Activated CD4-positive, alpha-beta T cell treated with anti-CD3 and anti-CD28 coated beads for 48 hours (primary cell): ENCODE measurements around the gene TRPM6.
A peak's percentile ranks its signal among the peaks of the same experiment; 100 is the strongest.

ENCODE experiments used
- DNase-seq: peaks from one replicate; pipeline ENCODE4 v3.0.0-alpha.2; 2020

TRPM6 gene

DNA sequence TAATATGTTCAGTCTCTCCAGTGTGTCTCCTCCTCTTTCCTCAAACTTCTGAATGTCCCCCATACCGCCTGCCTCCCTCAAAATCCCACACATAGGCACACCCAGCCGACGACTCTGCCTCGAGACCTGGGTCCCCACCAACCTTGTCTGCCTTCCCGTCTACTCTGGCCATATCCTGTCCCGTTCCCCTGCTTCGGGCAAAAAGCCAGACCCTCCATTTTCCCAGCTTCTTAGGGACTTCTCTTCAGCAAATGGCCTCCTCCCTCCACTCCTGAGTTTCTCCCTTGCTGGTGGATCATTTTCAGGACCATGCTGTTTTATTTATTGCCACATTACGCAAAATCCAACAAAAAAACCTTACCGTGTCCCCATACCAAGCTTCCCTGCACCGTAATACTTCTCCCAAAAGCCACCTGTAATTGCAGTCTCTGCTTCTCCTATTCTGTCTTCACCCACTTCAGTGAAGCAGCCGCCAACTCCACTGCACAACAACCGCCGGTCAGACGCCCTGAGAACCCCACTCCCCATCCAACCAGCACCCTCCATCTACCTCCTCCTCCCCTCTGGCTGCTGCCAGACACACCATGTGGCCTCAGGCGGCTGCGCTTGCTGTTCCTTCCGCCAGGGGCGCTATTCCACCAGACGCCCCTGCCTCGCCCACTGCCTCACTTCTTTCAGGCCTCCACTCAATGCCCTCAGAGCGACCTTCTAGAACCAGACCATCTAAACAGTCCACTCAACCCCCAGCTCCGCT, 117.0 kb downstream of the TRPM6 start:
- DNase-seq, result peak; percentile 68

DNA sequence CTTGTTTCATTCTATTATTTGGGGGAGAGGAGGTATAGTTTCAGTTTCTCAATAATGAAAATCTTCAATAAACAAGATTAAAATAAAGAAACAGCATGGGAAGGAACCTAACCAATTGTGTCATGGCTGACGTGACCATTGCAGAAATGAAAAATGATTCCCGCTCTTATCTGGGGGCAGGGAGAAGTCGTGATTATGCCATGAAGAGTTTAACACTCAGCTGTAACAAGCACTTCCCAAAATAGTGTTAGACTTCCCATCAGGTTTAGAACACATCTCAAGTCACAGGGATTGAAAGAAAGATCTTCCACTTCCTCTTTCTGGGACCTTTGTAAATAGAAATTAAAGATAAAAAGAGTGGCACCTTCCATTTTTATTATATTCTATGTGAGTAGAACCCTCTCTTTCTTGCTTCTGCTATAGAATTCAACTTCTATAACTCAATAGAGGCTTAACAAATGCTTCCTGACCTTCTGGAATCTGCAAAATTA, 122.2 kb downstream of the TRPM6 start:
- no peak for DNase-seq

DNA sequence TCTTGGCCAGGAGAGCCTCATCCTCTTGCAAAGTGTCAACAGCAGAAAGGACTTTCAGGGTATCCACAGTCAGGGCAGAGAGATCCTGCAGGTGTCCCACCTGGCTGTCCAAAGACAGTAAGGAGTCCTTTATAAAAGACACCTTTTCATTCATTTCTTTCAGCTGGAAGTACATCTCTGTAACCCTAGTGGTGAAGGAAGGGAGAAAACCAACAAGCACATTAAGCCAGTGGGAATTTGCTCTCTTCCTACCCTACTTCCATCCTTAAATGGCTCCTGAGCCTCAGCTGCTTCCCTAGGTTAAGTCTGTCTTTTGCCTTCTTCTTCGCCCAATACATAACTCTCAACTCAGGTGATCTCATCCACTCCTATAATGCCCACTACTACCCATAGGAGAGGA, 124.8 kb downstream of the TRPM6 start:
- DNase-seq, result no peak

DNA sequence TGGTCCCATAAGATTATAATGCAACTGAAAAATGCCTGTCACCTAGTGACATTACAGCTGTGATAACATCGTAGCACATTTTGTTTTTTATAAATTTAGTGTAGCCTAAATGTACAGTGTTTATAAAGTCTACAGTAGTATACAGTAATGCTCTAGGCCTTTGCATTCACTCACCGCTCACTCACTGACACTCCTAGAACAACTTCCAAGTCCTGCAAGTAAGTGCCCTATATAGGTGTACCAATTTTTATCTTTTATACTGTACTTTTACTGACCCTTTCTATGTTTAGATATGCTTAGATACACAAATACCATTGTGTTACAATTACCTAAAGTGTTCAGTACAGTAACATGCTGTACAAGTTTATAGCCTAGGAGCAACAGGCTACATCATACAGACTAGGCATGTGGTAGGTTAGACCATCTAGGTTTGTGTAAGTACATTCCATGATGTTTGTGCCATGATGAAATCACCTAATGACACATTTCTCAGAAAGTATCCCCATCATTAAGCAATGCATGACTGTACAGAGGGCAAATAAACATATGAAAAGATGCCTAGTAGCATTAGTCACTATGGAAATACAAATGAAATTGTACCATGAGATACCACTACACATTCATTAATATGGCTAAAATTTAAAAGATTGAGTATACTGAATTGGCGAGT, 127.6 kb downstream of the TRPM6 start:
- no peak for DNase-seq

DNA sequence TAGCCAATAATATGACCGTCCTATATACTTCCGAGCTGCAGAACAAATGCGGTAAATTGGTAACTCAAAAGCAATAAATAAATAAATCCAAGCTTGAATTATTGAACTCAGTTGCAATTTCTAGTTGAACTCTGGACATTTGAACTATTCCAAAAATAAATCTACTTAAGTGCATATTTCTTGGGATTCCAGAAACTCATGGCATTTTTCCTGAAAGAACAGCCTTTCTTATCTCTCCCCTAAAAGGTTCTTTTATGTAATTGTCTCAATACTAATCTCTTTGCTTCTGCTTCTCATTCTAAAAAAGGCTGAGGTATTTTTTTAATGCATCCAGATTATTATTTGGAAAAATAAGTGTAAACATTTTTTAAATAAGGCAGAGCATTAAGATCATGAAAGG, 131.7 kb downstream of the TRPM6 start:
- no peak for DNase-seq

DNA sequence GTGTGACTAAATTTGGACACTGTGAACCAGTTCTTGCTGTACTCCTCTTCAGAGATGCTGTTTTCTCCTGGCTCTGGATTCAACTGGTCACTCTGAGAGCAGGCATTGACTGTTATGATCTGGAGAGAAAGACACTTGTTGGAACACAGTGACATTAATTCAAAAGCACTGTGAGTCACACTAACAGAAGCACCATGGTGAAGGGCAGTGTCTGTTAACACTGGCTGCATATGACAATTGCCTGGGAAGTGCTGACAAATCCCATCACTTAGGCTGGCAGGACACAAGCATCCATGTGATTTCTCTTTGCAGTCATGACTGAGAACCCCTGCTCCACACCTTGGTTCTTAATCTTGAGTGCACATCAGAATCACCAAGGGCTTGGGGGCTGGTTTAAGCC, 132.4 kb downstream of the TRPM6 start:
- no peak for DNase-seq

DNA sequence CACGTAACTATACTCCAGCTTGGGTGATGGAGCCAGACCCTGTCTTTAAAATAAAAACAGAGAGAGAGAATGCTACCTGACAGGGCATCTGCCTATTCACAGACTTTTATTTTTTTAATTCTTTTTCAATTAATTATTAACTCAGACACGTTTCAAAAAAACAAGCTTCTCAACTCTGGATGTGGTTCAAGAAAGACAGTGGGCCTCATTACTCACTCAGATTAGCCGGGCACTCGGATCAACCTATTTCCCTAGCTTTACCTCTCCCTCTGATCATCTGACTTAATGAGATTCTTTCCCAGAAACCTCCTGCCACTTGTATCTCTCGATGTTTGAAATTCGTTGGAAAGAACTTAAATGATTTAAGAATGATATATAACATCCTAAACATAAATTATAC, 134.1 kb downstream of the TRPM6 start:
- DNase-seq, result no peak

DNA sequence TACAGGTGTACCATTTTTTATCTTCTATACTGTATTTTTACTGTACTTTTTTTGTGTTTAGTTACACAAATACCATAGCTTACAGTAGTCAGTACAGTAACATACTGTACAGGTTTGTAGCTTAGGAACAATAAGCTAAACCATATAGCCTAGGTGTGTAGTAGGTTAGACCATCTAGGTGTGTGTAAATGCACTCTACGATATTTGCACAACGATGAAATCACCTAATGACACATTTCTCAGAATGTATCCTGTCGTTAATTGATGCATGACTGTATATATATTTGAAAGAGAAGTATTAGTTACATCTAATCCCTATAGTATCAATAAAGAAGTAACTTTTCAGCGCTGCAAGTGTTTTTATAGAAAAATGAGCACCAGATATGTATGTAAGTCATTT, 138.8 kb downstream of the TRPM6 start:
- no peak for DNase-seq

DNA sequence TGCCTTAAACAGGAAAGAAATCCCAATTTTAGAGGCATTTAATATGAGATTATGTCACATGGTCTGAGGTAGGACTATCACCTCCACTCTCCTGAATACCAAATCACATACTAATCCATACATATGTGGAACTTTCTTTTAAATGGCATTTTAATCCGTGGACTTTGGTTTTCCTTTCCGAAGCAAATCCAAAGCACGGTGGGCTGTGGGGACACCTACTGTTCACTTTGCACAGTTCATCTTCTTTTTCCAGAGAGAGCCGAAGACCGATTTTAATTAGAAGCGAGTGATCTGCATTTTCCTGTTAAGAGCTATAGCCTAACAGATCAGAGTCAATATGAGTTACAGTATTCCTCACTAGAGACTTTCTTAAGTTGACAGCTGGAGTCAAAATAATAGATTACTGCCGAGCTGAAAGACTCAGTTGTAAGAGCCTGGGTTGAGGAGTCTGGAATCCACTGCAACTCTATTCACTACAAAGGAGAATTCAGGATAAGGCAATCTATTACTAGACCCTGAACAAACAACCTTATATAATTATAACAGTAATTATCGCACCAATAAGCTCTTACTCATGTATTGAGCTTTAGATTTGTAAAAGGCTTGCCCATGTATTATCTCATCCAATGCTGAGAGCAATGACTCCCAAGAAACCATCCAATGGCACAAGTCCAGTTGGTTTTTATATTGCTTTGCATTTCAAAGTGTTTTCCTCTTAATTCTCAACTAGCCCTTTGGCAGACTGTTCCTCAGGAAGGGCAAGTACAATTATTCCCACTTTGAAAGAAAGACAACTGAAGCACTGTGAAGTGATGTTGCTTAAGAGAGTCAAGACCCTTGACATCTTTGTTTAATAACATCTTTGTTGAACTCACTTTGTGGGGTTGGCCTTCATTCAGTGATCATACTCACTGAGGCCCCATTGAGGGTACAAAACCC, 144.7 kb downstream of the TRPM6 start:
- DNase-seq, result peak; percentile 27

DNA sequence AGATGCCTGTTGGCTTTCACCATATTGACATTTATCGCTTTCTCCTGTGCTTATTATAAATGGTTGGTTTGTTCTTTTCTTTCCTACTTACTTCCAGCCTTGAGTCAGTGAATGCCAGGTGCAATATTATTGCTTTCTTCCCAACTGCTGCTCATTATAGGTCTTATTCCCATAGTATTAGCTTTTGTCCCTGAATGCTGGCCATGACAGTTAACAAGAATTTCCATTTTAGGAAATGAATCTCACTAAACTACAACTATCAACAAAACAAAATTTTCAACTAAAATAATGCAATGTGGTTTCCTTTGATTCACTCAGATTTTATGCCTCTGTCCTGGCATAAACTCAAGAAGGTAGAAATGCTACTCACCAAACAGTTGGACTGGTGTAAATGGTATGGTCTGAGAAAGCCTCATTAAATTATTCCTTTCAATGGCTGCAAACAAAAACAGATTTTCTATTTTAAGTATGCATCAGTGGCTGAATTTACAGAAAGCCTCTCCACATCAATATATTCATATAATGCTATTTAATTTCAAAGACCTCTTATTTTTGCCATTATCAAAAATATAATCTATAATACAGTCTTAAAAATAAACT, 145.4 kb downstream of the TRPM6 start:
- no peak for DNase-seq

DNA sequence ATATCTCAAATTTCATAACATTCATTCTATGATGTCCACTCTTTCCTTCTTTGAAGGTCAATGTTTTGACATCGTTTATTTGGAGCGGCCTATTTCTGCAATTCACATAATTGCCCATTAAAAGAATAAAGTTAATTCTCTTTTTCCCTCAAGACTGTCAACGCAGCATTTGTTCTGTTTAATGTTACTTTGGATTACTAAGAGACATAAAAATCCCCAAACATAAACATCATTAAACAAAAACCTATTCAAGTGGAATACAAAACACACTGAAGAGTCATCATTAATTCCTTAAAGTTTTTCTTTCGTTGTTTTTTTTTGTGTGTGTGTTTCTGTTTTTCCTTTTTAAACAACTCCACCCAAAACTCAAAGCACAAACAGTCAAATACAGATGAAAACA, 151.1 kb downstream of the TRPM6 start:
- no peak for DNase-seq

DNA sequence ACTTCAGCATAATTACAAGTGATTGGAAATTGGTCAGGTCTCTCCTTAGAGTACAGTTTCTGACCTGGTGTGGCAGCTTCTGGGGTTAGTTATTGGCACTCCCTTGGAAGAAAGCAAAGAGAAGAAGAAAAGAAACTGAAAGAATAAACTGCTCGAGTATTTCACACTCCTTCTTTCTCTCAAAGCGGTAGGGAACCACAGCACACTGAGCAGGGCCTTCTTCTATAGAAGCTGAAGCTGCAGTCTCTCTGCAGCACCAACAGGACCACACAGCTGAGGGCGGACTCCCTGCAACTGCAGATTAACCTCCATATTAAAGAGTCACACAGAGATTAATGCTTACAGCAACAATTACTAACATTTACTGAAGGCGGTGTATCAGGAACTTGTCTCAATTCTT, 152.0 kb downstream of the TRPM6 start:
- no peak for DNase-seq

DNA sequence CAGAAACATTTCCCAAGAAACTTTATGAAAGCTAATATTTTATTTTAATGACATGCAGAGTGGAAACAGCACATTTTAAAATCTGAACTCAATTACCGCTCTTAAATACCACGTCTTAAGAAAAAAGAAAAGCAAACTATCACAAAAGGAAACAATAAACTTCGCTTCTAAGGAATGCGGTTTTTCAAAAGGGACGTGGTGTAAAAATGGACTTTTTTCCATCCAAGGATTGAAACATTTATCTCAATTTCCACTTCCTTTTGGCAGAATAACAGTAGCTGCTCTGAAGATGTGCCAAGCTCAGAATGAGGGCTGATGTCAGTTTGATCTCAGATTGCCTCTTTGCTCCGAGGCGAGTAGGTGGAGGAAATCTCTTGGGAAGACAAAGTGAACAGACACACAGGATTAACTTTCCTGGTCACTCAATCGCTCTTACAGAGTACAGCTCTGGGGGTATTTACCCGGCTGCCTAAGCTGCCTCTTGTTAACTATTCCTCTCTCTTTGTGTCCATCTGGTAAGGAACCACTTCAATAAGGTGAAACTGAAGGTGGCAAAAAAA, 158.5 kb downstream of the TRPM6 start:
- no peak for DNase-seq

DNA sequence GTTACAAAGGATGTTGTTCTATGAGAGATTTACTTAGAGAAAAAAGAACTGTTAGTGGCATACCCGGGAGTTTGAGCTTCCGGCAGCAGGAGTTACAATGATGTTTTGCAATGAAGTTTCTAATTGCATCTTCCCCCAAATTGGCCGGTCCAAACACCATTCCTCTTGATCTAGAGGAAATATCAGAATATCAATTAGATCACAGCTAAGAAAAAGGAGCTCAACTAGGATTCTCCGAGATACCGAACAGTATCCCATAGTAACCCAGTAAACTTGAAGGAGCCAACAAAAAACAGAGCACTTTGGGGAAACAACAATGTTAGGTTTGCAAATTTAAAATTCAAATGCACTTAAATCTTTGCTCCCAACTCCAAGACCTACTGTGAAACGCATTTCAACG, 159.5 kb downstream of the TRPM6 start:
- no peak for DNase-seq

DNA sequence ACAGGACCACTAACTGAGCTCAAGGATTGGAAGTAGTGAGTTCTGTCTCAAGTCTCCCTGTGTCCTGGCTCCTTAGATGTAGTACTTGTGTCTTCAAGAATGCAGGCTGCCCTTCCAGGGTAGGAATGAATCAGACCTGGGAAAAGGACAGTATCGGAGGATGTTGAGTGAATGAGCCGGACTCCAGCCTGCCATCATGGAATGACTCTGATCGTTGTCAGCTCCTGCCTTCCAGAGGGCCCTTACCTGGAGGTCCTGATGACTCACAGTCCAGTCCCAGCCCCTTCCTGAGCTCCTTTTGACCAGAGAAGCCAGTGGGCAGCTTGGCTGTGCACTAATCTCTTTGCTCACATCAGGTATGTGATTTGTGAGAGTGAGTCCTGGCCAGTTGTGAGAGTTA, 161.1 kb downstream of the TRPM6 start:
- DNase-seq, result no peak

DNA sequence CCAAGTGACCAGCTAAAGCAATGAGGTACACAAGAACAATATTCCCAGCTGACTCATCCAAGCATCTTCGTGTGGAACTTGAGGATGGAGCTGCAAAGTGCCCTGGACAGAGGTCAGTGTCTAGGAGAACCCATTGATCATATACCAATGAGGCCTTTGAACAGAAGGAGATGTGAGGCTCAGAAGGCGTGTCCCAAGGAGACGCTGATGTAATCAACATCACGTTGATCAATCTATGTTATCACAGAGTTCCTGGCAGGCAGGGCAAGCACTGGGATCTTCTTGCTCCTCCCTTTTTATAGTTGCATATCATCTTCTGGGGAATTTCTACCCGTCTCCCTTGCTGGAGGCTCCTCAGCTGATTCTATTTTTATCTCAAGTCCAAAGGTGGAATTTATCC, 163.4 kb downstream of the TRPM6 start:
- no peak for DNase-seq

DNA sequence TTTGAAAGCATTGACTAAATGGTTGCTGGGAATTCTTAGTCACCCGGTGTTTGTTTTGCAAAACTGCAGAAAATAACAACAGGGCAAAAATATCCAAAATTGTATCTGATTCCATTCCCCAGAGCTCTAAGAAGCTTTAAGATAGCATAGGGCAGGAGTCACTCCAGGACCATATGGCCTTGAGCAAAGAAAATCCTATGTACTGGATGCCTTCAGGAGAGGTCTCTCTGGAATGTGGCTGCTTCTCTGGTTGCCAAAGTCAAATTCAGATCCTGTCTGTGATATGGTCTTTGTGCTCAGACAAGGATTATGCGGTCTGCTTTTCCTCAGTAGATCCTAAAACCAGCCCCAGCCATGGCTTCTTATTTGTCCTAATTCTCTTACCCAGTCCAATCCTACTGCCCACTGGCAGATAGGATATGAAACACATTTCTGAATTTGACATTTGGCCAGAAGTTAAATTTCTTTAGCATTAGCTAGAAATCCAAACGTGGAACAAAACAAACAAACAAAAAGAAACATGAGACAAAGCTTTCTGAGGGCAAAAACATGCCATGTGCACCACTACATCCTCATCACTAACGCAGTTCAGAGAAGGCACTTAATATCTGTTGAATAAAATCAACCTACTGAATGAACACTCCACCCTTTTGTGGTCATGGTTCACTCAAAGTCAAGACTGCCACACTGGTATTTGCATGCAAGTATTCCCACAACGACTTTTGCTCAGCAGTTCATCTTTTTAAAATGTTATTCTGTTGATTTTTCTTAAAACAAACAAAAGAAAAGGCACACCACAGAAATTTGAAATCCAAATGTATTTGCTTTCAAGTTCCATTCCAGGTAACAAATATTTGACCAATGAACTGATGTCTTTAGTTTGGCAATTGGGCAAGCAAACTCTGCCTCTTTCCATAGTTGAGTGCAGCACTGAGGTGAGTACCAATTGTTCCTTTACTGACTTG, 165.7 kb downstream of the TRPM6 start:
- DNase-seq, result no peak

DNA sequence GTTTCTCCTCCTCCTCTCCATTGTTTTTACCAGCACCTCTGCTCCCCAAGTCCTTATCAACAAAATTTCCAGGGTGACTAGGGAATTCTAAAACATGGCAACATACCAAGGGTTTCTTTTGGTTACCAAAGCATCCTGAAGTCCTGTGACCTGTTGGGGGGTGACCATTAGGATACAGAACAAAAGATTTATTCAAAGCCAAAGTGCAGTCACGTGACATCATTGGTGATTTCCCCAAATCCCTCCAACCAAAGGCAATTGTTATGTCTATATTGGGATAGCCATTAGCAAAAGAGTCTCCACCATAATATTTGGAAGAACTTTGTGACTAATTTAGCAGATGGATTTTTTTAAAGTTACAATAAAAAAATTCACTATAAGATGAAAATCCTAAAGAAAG, 168.4 kb downstream of the TRPM6 start:
- no peak for DNase-seq

DNA sequence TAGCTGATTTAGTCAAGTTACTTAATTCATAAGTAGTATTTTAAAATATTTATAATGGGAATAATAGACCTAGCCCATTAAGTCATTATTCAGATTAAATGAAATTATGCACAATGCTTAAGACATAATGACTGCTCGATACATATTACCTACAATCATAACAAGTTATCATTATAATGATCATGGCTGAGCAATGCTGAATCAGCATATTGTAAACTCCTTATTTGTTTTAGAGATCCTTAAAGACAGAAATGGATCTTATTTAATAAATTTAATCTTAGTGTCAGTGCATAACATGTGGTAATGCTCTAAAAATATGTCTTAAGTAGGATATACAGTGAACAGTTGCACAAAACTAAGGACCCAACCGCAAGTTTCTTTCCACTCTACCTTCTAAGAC, 169.0 kb downstream of the TRPM6 start:
- DNase-seq, result no peak

DNA sequence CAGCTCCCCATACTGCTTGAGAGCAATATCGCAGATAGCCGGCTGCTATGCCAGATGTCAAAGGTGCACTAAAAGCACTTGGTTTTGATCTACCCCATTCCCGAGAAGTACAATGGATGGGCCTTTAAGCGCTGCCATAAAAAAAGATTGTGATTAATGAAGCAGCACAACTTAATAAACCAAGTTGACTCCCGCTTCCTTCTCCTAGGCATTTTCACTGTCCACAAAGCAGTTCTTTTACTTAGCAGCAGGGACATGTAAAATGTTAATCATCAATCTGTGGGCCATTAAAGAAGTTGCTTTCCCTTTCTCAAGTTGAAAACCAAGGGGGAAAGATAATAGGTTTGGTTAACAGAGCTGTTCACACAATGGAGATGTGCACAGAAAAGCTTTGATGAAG, 176.4 kb downstream of the TRPM6 start:
- DNase-seq, result no peak

DNA sequence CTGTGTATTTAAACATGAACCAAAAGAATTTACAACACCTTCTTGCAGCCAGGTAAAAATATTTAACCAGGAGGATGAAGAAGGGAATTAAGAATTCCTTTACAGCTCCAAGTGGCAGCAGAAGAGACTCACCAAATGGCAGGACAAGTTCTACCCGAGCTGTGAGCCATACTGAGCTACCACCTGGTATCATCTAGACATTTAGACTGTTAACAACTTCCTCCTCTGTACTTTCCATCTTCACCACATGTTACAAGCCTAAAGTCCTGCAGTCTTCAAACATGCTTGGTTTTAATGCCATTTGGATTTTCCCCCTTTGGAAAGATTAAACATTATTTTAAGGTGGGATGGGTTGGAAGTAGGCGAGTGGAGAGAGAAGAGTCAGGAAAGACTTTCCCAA, 190.2 kb downstream of the TRPM6 start:
- DNase-seq, result no peak

DNA sequence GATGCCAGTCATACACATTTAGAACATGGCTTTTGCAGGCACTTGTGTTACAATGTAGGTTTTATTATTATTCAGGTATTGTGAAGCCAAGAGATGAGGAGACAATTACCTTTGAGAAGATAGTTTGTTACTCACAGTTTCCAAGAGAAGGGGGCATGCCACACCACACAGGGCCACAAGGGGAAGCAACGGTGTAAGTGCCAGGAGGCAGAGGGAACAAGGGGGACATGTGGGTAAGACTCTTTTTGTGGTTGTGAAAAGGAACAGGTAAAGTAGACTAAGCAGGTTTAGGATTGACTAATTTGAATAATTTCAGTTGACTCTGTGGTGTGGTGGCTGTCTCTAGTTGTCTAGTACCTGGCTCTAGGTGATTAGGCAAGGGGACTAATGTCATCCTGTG, 191.2 kb downstream of the TRPM6 start:
- DNase-seq, result peak; percentile 28
